22Rv1 (cell line): ENCODE results near the gene NELFE.

Source experiments
- CTCF ChIP-seq: fragments of 450-650 bp; IDR thresholded peaks from 2 replicates; pipeline ENCODE4 v1.5.1; 2017; ENCODE audit warnings: mild to moderate bottlenecking
- ZFX ChIP-seq: fragments of 450-650 bp; IDR thresholded peaks from 2 replicates; pipeline ENCODE4 v1.6.1; 2017; ENCODE audit warnings: antibody characterized with exemption, borderline replicate concordance

GRCh38 chr6:31933537-31933936 is 25.2 kb downstream of the NELFE start:
- no peak for TF ChIP-seq CTCF
- no peak for TF ChIP-seq ZFX
